ENCODE results near the gene ITPKB.

GRCh38 chr1:226633541-226634165 lies 105.4 kb downstream of the ITPKB start:
- TF ChIP-seq, protein P1, sequence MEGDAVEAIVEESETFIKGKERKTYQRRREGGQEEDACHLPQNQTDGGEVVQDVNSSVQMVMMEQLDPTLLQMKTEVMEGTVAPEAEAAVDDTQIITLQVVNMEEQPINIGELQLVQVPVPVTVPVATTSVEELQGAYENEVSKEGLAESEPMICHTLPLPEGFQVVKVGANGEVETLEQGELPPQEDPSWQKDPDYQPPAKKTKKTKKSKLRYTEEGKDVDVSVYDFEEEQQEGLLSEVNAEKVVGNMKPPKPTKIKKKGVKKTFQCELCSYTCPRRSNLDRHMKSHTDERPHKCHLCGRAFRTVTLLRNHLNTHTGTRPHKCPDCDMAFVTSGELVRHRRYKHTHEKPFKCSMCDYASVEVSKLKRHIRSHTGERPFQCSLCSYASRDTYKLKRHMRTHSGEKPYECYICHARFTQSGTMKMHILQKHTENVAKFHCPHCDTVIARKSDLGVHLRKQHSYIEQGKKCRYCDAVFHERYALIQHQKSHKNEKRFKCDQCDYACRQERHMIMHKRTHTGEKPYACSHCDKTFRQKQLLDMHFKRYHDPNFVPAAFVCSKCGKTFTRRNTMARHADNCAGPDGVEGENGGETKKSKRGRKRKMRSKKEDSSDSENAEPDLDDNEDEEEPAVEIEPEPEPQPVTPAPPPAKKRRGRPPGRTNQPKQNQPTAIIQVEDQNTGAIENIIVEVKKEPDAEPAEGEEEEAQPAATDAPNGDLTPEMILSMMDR (conservative IDR thresholded peaks at IDR 0.05; ENCODE audit: low read depth, low read length), result no peak
- TF ChIP-seq EZH2 (IDR thresholded peaks at IDR 0.05; ENCODE audit: low read length, unreplicated experiment) (no peak), EZH2phosphoT487 (IDR thresholded peaks at IDR 0.05; ENCODE audit: borderline replicate concordance, low read length) (no peak)

Measured in PC-3 (cell line).